HG02610 (cell line): ENCODE data around the gene FAM78B.

ENCODE experiments used
- ATAC-seq: cut with Tn5 transposase; IDR thresholded peaks from one replicate; pipeline ENCODE4 v1.9.1; 2021; ENCODE audit warnings: mild to moderate bottlenecking, moderate library complexity; ENCODE audit not compliant: unreplicated experiment

FAM78B gene

GRCh38 chr1:166164995-166165660, 1.7 kb downstream of the FAM78B start:
- ATAC-seq: peak; percentile 20

DNA sequence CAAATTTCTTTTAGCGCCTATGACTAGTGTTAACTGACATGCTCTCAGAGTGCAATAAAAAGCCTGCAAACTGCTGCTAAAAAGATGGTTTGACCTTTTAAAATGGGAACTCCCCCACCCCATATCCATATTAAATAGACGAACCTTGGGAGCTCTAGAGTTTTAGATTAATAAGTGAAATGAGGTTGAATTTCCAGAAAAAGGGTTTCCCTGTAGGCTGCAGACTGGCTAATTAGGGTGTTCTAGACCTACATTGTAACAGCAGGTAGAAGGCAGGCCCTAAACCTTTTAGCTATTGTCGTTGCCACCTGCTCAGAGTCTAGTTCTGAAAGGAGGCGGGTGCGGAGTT, 2.2 kb downstream of the FAM78B start:
- ATAC-seq: no peak

GRCh38 chr1:166159656-166160055, 7.1 kb downstream of the FAM78B start:
- no peak for ATAC-seq

DNA sequence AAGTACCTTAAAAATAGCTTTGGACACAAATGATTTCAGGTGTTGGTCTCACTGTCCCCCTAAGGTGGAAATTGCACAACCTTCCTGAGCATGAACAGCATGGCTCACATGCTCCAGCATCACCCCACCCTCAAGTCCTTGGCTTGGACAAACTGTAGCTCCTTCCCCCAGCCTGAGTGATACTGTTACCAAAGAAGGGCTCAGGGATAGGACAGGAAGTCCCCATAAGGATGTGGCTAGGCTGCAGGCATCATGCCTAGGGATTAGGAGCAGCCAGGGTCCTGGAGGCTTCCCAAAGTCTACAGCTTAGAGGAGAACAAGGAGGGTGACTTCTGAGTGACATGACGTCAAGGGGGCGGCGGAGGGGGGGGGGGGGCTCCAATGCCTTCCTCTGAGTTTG, 10.1 kb downstream of the FAM78B start:
- no peak for ATAC-seq

DNA sequence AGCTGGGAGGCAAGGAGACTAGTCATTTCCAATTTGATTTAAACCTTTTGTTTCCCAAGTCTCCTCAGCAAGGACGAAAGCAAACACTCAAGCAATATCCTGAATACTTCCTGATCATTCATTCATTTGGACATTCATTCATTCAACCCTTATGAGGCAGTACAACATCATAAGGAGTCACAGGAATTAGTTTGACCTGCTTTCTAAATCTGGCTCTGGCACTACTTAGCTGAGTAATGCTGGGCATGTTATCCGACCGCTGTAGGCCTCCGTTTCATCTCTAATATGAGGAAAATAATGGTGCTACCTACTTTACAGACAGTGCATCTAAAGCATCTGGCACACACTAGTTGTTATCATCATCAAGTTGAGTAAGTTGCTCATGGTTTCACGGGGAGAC, 11.7 kb downstream of the FAM78B start:
- no peak for ATAC-seq

GRCh38 chr1:166153525-166154314, 13.1 kb downstream of the FAM78B start:
- no peak for ATAC-seq

DNA sequence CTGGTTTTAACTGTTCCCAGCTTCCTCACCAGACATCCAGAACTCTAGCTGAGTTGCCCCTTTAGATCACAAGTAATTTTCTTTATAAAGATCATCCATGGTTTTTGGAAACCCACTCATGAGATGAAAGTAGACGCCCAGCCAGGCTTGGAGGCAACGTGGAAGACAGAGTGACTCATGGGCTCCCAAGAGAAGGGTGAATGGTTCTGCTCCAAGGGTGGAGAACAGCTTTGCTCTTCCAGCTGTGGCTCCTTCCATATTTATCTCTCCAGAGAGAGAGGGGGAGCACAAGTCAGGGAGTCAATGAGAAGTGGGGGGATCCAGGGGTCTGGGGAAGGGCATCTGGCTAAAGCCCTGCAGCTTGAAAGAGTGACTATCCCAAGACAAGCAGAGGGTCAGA, 13.8 kb downstream of the FAM78B start:
- no peak for ATAC-seq

- ATAC-seq: no peak
Measured at GRCh38 chr1:166151804-166152203, 15.0 kb downstream of the FAM78B start.

GRCh38 chr1:166145499-166145898, 21.3 kb downstream of the FAM78B start:
- no peak for ATAC-seq

DNA sequence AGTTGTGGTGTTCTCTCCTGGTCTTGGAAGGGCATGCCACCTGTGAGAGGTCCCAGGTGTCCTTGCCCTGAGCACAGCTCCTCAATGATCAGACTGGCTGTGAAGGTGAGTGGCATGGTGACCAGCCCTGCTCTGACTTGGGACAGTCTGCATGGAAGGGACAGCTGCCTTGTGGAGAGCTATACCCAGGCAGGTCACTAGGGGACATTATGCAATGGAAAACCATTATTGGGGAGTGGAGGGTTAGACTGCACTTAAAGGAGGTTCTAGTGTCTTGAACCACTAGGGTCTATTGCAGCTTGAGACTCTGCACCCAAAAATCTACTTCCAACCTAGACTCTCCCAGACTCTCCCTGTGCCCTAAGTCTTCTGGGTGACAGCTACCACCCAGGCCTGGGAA, 24.8 kb downstream of the FAM78B start:
- no peak for ATAC-seq

GRCh38 chr1:166140251-166140650, 26.6 kb downstream of the FAM78B start:
- no peak for ATAC-seq

GRCh38 chr1:166139735-166140134, 27.1 kb downstream of the FAM78B start:
- ATAC-seq: no peak

DNA sequence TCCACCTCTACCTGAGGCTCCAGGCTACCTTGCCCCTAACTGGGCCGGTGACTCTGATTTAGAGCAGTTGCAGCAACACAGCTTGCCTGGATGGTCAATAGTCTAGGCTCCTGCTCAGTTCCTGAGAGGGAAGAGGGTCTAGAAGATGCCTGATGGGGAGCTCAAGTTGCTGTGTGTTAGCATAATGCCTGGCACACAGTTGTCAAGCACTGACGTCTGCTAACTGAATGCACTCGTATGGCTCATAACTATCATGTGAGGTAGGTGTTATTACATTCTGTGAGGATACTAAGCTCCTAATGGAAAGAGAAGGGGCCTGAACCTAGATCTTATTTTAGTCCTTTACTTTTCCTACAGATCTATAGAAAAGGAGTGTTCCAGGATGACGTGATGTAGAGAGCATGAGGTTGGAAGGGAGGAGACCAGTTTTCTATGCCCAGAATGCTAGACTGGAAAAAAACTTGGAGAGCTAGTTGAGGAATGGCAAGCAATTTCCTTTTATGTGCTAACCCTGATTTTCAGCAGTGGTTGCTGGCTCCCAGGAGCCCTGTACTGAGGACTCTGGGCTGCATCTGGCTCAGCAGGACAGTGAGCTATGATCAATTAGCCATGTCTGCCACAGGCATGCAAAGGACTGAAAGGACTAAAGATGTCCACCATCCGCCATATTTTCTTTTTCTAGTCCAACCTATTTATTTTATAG, 30.0 kb downstream of the FAM78B start:
- ATAC-seq: no peak

DNA sequence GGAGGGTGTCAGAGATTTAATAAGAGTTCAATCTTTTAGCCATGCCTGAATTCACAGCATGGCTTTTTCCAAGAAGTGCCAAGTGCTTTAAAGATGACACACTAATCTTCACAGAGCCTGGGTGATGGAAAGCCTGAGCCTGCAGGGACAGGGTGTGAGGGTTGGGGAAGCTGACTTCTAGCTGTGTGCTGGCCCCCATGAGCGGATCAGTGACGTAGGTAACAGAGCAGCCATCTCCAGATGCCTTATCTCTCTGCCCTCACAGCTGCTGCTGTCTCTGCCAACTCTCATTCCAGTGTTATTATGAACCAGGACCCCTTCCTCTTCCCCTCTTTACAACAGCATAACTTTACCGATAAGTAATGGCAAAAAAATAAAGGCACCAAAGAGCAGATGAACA, 30.6 kb downstream of the FAM78B start:
- ATAC-seq: no peak

GRCh38 chr1:166133857-166134256, 32.9 kb downstream of the FAM78B start:
- ATAC-seq: peak; percentile 51

DNA sequence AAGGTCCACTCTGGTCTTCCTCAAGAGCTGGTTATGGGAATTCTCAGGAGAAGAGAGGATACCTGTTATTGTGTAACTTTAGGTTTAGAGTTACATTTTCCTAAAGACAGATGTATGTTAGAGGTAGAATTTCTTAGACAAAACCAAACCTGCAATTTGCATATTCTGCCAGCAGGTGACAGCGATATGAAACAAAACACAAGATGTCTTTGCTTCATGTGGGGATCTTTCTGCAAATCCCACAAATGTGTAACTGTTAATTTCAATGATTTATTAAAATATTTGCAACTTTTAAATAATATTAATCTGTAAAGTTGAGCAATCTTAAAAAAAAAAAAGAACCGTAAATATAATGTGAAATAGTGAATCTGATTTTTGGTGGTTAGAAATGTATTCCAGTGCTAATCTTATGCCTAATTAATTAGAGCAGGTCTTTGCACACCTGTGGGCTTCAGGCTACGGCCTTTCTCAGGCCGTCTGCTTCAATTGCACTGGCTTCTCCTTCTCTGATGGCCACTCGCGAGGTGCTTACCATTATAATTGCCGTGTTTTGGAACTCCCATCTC, 33.4 kb downstream of the FAM78B start:
- ATAC-seq: no peak

DNA sequence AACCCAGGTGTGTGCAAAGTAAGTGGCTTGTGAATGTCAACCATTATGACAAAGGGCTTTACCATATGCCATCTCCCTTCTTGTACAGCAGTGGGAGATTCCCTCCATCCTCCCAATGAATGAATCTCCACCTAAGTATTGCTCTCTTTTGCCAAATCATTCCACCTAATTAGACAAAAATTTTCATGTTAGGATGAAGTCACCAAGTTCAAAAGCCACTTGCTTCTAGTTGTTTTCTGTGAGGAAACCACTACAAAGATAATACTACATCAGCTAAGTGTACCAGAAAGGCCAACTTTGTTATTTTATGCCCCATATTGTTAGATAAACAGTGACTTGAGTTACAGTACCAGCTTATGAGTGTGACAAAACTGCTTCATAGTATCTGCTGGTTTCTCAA, 34.3 kb downstream of the FAM78B start:
- no peak for ATAC-seq

DNA sequence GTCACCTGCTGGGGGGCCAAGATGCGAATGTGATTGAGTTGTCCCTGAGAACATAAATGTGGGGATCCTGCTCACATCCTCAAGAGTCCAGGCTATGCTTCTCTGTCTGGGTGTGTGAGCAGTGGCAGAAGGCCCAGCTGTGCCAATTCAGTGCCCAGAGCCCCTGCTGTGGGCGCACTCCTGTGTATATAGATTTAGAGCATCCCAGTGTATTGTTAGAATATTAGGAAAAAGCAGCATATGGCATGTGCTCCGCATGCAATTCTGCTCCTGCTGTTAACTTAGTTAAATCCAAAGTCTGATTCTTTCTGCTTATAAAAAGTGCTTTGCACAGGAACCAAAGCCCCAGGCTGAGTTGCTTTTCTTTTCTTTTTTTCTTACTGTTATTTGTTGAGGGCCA, 37.8 kb downstream of the FAM78B start:
- no peak for ATAC-seq

DNA sequence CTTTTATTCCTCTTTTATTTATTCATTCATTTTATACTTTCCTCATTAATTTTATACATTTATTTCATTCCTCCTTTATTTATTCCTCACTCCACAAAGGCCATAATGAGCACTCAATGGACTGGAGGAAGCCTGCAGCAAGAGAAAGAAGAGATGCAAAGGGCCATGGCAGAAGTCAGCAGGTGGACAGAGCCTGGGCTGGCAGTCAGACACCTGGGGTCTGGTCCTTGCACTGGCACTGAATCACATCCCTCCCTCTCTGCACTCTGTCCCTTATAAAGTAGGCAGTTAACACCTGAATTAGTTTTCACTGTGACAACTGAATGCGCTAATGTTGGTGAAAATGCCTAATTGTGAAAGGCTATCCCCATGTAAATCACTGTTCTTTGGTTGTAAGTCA, 38.6 kb downstream of the FAM78B start:
- ATAC-seq: no peak

DNA sequence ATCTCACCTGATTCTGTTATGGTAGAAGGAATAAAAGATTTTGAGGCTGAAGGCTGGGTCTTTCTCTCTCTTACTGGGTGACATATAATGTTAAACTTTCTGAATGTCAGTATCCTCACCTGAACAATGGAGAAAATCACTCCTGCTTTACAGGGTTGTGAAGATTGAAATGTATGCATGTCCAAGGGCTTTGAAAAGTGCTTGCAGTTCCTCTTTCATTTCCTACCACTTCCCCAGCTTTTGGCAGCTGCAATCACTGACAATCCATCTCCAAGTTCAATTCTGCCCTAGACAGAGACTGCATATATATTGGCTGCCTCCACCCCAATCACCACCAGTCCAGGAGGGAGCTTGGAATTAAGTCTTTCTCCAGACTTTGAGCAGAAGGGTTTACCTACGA, 39.8 kb downstream of the FAM78B start:
- ATAC-seq: no peak

GRCh38 chr1:166122873-166123466, 43.8 kb downstream of the FAM78B start:
- no peak for ATAC-seq
